Body of pancreas (tissue), 4 donors: ENCODE results near the gene ATAD3C. TPM values are rescaled to one million over a fixed set of nuclear protein-coding genes. Genes with fewer than 3 reads are reported as not detected.
A peak's percentile ranks its signal among the peaks of the same experiment; 100 is the strongest.

ENCODE experiments used
- ATAC-seq: fragments of 150-250 bp; one replicate; pipeline ENCODE4 v1.9.1; 2016
- DNase-seq, 4 donors: peaks; one replicate each; pipeline ENCODE4 v3.0.0-alpha.2; 2019
- H3K27ac ChIP-seq, 4 donors: fragments of 200-600 bp; sonication (generic); 1 replicate in 3 of 4; 2 replicates in 1 of 4; pipeline versions ENCODE4 v1.5.1 to v1.6.1; 2016 to 2019; ENCODE audit warnings: mild to moderate bottlenecking in 1 of 4, mixed read lengths in 1 of 4, moderate library complexity in 1 of 4
- H3K27me3 ChIP-seq, 2 donors: fragments of 200-600 bp; sonication (generic); one replicate each; pipeline ENCODE4 v1.6.0; 2016; ENCODE audit warnings: mild to moderate bottlenecking in 1 of 2
- H3K36me3 ChIP-seq, 2 donors: fragments of 200-600 bp; sonication (generic); replicated peaks in 1 of 2; 2 replicates each; pipeline ENCODE4 v1.5.1; 2016; ENCODE audit warnings: low read depth in 2 of 2; ENCODE audit not compliant: insufficient read depth in 1 of 2
- H3K4me1 ChIP-seq: fragments of 200-600 bp; sonication (generic); one replicate; pipeline ENCODE4 v1.6.0; 2016
- H3K4me3 ChIP-seq, 2 donors: fragments of 200-600 bp; sonication (generic); 1 replicate in 1 of 2; 2 replicates in 1 of 2; pipeline ENCODE4 v1.5.1; 2016 to 2019
- H3K9me3 ChIP-seq, 3 donors: fragments of 200-600 bp; sonication (generic); 1 replicate in 2 of 3; 2 replicates in 1 of 3; pipeline ENCODE4 v1.5.1; 2016
- POLR2A ChIP-seq, 3 donors: fragments of 450-650 bp; IDR thresholded peaks; one replicate each; pipeline ENCODE4 v1.6.1; 2016; ENCODE audit warnings: antibody characterized with exemption in 3 of 3, mild to moderate bottlenecking in 2 of 3
- WGBS, 2 donors: methylation state at CpG; one replicate each; pipeline ENCODE4 v1.1.5; 2017; 5-methylcytosine and 5-hydroxymethylcytosine counted together
- intact Hi-C: fragments of 100-400 bp; cut with DNase I; formaldehyde crosslinking; loops from one replicate; pipeline ENCODE4 v1.15.1; 2023
- total RNA-seq, 2 donors: library from RNA; depleted of rRNA; stranded (reverse); fragments of >200 nt; gene quantifications; one replicate each; pipeline ENCODE4 v1.1.0, GENCODE V29; 2016
- TF ChIP-seq, protein P1 (sequence below), 7 experiments: fragments of 450-650 bp in 4 of 7; fragments of 200-600 bp in 3 of 7; sonication (generic) in 3 of 7; IDR thresholded peaks; one replicate each; pipeline ENCODE4 v1.5.1; 2016 to 2019; ENCODE audit warnings: antibody characterized with exemption in 7 of 7

The ATAD3C gene
- total RNA-seq, 2 donors from 2014 or later, result 1.6 to 2.3 TPM

DNA sequence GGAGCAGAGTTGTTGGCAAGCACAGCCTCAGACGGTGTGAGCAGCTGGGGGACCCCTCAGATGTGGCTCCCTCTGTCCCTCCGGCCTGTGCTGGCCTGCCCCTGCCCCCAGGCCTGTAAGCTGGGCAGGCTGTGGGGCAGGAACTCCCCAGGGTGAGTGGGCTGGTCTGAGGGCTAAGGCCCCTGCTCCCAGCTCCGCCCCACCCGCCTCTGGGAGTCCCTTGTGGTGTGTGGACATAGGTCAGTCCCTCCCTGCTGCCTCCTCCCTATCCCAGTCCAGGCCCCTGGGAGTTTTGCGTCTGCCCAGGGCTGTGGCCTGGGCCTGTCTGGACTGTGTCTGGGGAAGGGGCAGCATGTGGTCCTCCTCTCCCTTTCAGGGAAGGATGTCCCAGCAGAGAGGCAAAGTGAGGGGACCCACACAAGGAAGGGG is 17.6 kb upstream of the ATAD3C start:
- peak in 1 of 3 donors; percentile 17 for TF ChIP-seq POLR2A (IDR thresholded peaks at IDR 0.05)
- TF ChIP-seq, protein P1, sequence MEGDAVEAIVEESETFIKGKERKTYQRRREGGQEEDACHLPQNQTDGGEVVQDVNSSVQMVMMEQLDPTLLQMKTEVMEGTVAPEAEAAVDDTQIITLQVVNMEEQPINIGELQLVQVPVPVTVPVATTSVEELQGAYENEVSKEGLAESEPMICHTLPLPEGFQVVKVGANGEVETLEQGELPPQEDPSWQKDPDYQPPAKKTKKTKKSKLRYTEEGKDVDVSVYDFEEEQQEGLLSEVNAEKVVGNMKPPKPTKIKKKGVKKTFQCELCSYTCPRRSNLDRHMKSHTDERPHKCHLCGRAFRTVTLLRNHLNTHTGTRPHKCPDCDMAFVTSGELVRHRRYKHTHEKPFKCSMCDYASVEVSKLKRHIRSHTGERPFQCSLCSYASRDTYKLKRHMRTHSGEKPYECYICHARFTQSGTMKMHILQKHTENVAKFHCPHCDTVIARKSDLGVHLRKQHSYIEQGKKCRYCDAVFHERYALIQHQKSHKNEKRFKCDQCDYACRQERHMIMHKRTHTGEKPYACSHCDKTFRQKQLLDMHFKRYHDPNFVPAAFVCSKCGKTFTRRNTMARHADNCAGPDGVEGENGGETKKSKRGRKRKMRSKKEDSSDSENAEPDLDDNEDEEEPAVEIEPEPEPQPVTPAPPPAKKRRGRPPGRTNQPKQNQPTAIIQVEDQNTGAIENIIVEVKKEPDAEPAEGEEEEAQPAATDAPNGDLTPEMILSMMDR (IDR thresholded peaks at IDR 0.05), result no peak
- Histone ChIP-seq H3K4me3 (no peak overlapping the region), H3K27ac (peak overlapping the region; percentile 78 to 94 (median 93)), H3K36me3 (no peaks in the 10 kb centered on the region), H3K27me3 (no peaks in the 10 kb centered on the region), H3K9me3 (no peaks in the 10 kb centered on the region), H3K4me1 (peaks cover 82% of the 10 kb centered on the region)
- DNase-seq (peak in 2 of 4 donors; percentile 48 to 66), ATAC-seq (no peak)
- intact Hi-C loops, result no loop called here
- WGBS, 2 donors, result 47% methylated on average over 5 of the region's 5 CpGs; no CpG with 5 or more reads in 1 of the 2 donors

DNA sequence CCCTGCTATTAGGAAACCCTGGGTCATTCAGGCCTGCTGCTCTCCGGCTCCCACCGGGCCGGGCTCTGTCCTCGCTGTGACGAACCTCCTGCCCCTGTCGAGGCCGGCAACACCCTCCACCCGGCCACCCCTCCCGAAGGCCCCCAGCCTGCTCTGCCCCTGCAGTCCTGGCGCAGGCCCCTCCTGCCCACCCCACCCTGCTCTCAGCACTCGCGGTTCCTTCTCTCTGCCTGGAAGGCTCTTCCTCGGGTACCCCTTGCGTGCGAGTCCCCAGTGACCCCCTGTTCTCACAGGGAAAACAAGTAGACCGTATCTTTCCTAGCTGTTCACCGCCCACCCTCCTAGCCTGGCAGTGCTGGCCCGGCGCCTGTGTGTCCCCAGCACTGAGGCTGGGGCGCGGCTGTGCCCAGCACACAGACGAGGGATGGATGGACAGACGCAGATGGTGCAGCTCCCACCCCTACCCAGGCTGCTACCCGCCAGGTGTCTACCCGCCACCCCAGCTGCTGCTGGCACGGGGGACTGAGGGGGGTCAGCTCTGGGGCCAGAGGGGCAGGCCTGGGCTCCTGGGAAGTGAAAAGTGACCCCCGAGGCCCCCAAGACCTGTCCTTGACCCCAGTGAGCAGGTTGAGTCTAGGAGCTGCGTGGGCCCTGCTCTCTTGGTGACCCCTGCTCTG is 17.1 kb upstream of the ATAD3C start:
- Histone ChIP-seq H3K36me3 (no peaks in the 10 kb centered on the region), H3K27ac (peak overlapping the region; percentile 78 to 94 (median 93)), H3K4me1 (peaks cover 88% of the 10 kb centered on the region), H3K9me3 (no peaks in the 10 kb centered on the region), H3K27me3 (no peaks in the 10 kb centered on the region), H3K4me3 (no peak overlapping the region)
- no peak for ATAC-seq
- no peak for TF ChIP-seq POLR2A (IDR thresholded peaks at IDR 0.05)
- TF ChIP-seq, protein P1 (IDR thresholded peaks at IDR 0.05), result no peak
- peak in 2 of 4 donors; percentile 59 to 66 for DNase-seq
- intact Hi-C loops, result no loop called here
- 64 to 88% methylated on average over 7 to 25 of the region's 28 CpGs for WGBS, 2 donors

DNA sequence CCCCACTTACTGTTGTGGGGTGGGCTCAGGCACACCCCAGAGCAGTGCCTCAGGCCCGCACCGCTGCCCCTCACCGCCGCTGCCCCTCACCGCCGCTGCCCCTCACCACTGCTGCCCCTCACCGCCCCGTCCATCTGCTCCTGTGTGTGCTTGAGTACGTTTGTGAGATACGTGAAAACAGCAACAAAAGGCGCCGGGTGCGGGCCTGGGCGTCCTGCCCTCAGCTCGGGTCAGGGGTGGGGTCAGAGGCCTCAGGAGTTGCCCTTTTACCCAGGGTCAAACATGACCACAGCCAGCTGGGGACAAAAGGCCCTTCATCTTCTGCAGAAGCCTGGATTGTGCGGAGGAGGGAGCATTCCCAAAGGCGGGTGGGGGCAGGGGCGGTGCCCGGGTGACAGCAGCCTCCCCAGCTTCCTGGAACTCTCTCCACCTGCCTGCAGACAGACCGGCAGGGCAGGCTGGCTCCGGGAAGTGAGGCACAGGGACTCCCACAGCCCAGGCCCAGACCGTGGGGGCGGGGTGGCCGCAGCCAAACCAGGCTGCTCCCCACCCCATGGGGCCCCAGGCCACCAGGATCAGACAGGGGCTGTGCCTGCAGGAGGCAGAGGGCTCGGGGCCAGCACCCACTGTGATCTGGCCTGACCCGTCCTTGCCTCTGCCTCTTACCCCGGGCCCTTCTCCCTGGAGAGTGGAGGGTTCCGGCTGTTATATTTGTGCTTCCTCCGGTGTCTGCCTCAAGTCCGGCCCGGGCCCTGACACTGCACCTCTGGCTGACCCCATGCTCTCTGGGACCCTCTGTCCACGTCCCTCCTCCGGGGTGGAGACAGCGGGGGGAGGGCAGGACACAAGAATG is 16.3 kb upstream of the ATAD3C start:
- peak; percentile 62 for ATAC-seq
- DNase-seq, result peak; percentile 80 to 94 (median 92)
- WGBS, 2 donors, result 43 to 63% methylated on average over 13 to 33 of the region's 34 CpGs
- peaks cover 94% of the 10 kb centered on the region for H3K4me1 ChIP-seq
- peak; percentile 66 to 85 (median 85) for TF ChIP-seq POLR2A (IDR thresholded peaks at IDR 0.05)
- TF ChIP-seq, protein P1 (IDR thresholded peaks at IDR 0.05), result no peak
- H3K9me3 ChIP-seq, result no peaks in the 10 kb centered on the region
- H3K27me3 ChIP-seq, result no peaks in the 10 kb centered on the region
- H3K27ac ChIP-seq, result peak overlapping the region; percentile 78 to 94 (median 93)
- intact Hi-C loops, result no loop called here
- no peak overlapping the region for H3K4me3 ChIP-seq
- no peaks in the 10 kb centered on the region for H3K36me3 ChIP-seq

DNA sequence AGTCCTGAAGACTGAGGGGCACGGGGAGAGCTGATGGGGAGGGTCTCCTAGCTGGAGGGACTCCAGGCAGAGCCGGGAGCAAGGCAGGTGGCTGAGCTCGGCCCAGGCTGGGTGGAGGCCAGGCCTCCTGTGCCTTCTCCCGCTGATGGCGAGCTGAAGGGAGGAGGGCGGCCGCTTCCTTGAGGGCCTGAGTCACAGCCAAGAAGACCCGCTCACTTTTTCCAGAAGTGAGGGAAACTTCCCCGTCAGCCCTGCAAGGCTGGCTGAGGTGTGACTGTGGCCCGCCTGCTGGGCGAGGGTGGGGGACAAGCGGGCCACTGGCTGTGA is 15.7 kb upstream of the ATAD3C start:
- ATAC-seq, result no peak
- Histone ChIP-seq H3K27me3 (no peaks in the 10 kb centered on the region), H3K4me1 (peaks cover 95% of the 10 kb centered on the region), H3K36me3 (no peaks in the 10 kb centered on the region), H3K27ac (peak overlapping the region; percentile 78 to 94 (median 93)), H3K4me3 (no peak overlapping the region), H3K9me3 (no peaks in the 10 kb centered on the region)
- TF ChIP-seq, protein P1 (IDR thresholded peaks at IDR 0.05), result no peak
- no peak for TF ChIP-seq POLR2A (IDR thresholded peaks at IDR 0.05)
- intact Hi-C loops, result no loop called here
- 26 to 48% methylated on average over 3 to 12 of the region's 12 CpGs for WGBS, 2 donors
- DNase-seq, result peak in 2 of 4 donors; percentile 47 to 49
